ENCODE measurements around the gene FSD1. TPM values are rescaled to one million over a fixed set of nuclear protein-coding genes. Genes with fewer than 3 reads are reported as not detected.

The FSD1 gene
- total and polyA plus RNA-seq, 2 experiments from 2014 or later: 5.8 TPM

- H3K9me3 ChIP-seq (ENCODE audit: low read depth): no peaks in the 10 kb centered on the region
- no peaks in the 10 kb centered on the region for H3K4me1 ChIP-seq (ENCODE audit: insufficient read depth)
- H3K27me3 ChIP-seq (replicated peaks; ENCODE audit: insufficient read depth): peaks cover 25% of the 10 kb centered on the region
- H2AFZ ChIP-seq: no peak overlapping the region
- no peaks in the 10 kb centered on the region for H3K79me2 ChIP-seq (ENCODE audit: insufficient read depth)
- TF ChIP-seq EZH2phosphoT487 (IDR thresholded peaks at IDR 0.05; ENCODE audit: insufficient read depth, low read depth) (no peak), EZH2 (IDR thresholded peaks at IDR 0.05; ENCODE audit: insufficient read depth, poor library complexity, severe bottlenecking) (no peak)
- no peak for DNase-seq
- 39 to 40% methylated on average over 16 of the region's 16 CpGs for WGBS, 2 experiments (ENCODE audit: low coverage in 1 of 2, low lambda C conversion rate in 2 of 2, missing lambda C conversion rate in 2 of 2)
- no peaks in the 10 kb centered on the region for H4K20me1 ChIP-seq (ENCODE audit: insufficient read depth)
- no peak overlapping the region for H3K27ac ChIP-seq
- H3F3A ChIP-seq (ENCODE audit: insufficient read depth): no peaks in the 10 kb centered on the region
- H3K9me2 ChIP-seq (ENCODE audit: insufficient read depth): no peaks in the 10 kb centered on the region
- H3K9ac ChIP-seq: no peak overlapping the region
- in situ Hi-C loops (cut with MboI): no loop called here
- no peaks in the 10 kb centered on the region for H3K36me3 ChIP-seq (ENCODE audit: low read depth)
- H3K4me3 ChIP-seq: no peak overlapping the region
- H3K4me2 ChIP-seq (ENCODE audit: unreplicated experiment): no peak overlapping the region
These were observed 27.2 kb upstream of the FSD1 start for GRCh38 chr19:4277191-4277696.

GRCh38 chr19:4278010-4278409, 26.4 kb upstream of the FSD1 start:
- H3K9me3 ChIP-seq (ENCODE audit: low read depth): no peaks in the 10 kb centered on the region
- H3K79me2 ChIP-seq (ENCODE audit: insufficient read depth): no peaks in the 10 kb centered on the region
- peaks cover 29% of the 10 kb centered on the region for H3K27me3 ChIP-seq (replicated peaks; ENCODE audit: insufficient read depth)
- no peak overlapping the region for H3K4me2 ChIP-seq (ENCODE audit: unreplicated experiment)
- H3K9me2 ChIP-seq (ENCODE audit: insufficient read depth): no peaks in the 10 kb centered on the region
- no peak overlapping the region for H3K4me3 ChIP-seq
- no peaks in the 10 kb centered on the region for H3F3A ChIP-seq (ENCODE audit: insufficient read depth)
- DNase-seq: no peak
- in situ Hi-C loops (cut with MboI): no loop called here
- 16 to 33% methylated on average over 4 of the region's 4 CpGs for WGBS, 2 experiments (ENCODE audit: low coverage in 1 of 2, low lambda C conversion rate in 2 of 2, missing lambda C conversion rate in 2 of 2)
- H3K4me1 ChIP-seq (ENCODE audit: insufficient read depth): no peaks in the 10 kb centered on the region
- no peak for TF ChIP-seq EZH2phosphoT487 (IDR thresholded peaks at IDR 0.05; ENCODE audit: insufficient read depth, low read depth)
- TF ChIP-seq EZH2 (IDR thresholded peaks at IDR 0.05; ENCODE audit: insufficient read depth, poor library complexity, severe bottlenecking): no peak
- no peak overlapping the region for H3K9ac ChIP-seq
- H2AFZ ChIP-seq: no peak overlapping the region
- no peak overlapping the region for H3K27ac ChIP-seq
- no peaks in the 10 kb centered on the region for H3K36me3 ChIP-seq (ENCODE audit: low read depth)
- H4K20me1 ChIP-seq (ENCODE audit: insufficient read depth): no peaks in the 10 kb centered on the region

- DNase-seq: no peak
- H3K4me2 ChIP-seq (ENCODE audit: unreplicated experiment): no peak within 1 kb of the TSS
- H3K27me3 ChIP-seq (replicated peaks; ENCODE audit: insufficient read depth): peaks cover 32% of the 10 kb centered on the region
- H3K9me2 ChIP-seq (ENCODE audit: insufficient read depth): no peaks in the 10 kb centered on the region
- H3F3A ChIP-seq (ENCODE audit: insufficient read depth): no peaks in the 10 kb centered on the region
- in situ Hi-C loops (cut with MboI): no loop called here
- no peaks in the 10 kb centered on the region for H3K79me2 ChIP-seq (ENCODE audit: insufficient read depth)
- TF ChIP-seq EZH2 (IDR thresholded peaks at IDR 0.05; ENCODE audit: insufficient read depth, poor library complexity, severe bottlenecking): no peak
- TF ChIP-seq EZH2phosphoT487 (IDR thresholded peaks at IDR 0.05; ENCODE audit: insufficient read depth, low read depth): no peak
- no peak within 1 kb of the TSS for H3K9ac ChIP-seq
- no peaks in the 10 kb centered on the region for H4K20me1 ChIP-seq (ENCODE audit: insufficient read depth)
- H3K36me3 ChIP-seq (ENCODE audit: low read depth): no peaks in the 10 kb centered on the region
- WGBS, 2 experiments (ENCODE audit: low coverage in 1 of 2, low lambda C conversion rate in 2 of 2, missing lambda C conversion rate in 2 of 2): 4 to 5% methylated on average over 14 to 43 of the region's 44 CpGs
- no peak within 1 kb of the TSS for H3K27ac ChIP-seq
- H3K4me1 ChIP-seq (ENCODE audit: insufficient read depth): no peaks in the 10 kb centered on the region
- no peaks in the 10 kb centered on the region for H3K9me3 ChIP-seq (ENCODE audit: low read depth)
- H2AFZ ChIP-seq: no peak within 1 kb of the TSS
- H3K4me3 ChIP-seq: no peak within 1 kb of the TSS
These were observed 25.8 kb upstream of the FSD1 start, which contains the start of gene SHD for GRCh38 chr19:4278419-4279266. Gene SHD (plus strand): TSS chr19:4279266. CDS start chr19:4280064, 798 bp downstream.

GRCh38 chr19:4279267-4279529, 25.2 kb upstream of the FSD1 start:
- Histone ChIP-seq H3K9ac (no peak overlapping the region), H3K27me3 (replicated peaks; ENCODE audit: insufficient read depth) (peaks cover 36% of the 10 kb centered on the region), H3K4me2 (ENCODE audit: unreplicated experiment) (no peak overlapping the region), H3K79me2 (ENCODE audit: insufficient read depth) (no peaks in the 10 kb centered on the region), H3K27ac (no peak overlapping the region), H3K9me3 (ENCODE audit: low read depth) (no peaks in the 10 kb centered on the region), H3K4me1 (ENCODE audit: insufficient read depth) (no peaks in the 10 kb centered on the region), H3K36me3 (ENCODE audit: low read depth) (no peaks in the 10 kb centered on the region), H3K9me2 (ENCODE audit: insufficient read depth) (no peaks in the 10 kb centered on the region), H2AFZ (no peak overlapping the region), H3F3A (ENCODE audit: insufficient read depth) (no peaks in the 10 kb centered on the region), H4K20me1 (ENCODE audit: insufficient read depth) (no peaks in the 10 kb centered on the region), H3K4me3 (no peak overlapping the region)
- TF ChIP-seq EZH2 (IDR thresholded peaks at IDR 0.05; ENCODE audit: insufficient read depth, poor library complexity, severe bottlenecking) (no peak), EZH2phosphoT487 (IDR thresholded peaks at IDR 0.05; ENCODE audit: insufficient read depth, low read depth) (no peak)
- 1 to 10% methylated on average over 2 to 30 of the region's 30 CpGs for WGBS, 2 experiments (ENCODE audit: low coverage in 1 of 2, low lambda C conversion rate in 2 of 2, missing lambda C conversion rate in 2 of 2)
- DNase-seq: no peak
- in situ Hi-C loops (cut with MboI): no loop called here
